Loucy (cell line): ENCODE measurements around the gene ANXA6.

Experiments
- CTCF ChIP-seq: fragments of 200-600 bp; sonication (generic); conservative IDR thresholded peaks from 2 replicates; pipeline ENCODE4 v1.5.1; 2014; ENCODE audit warnings: mild to moderate bottlenecking, antibody characterized with exemption, low read length
- EZH2phosphoT487 ChIP-seq: fragments of 200-600 bp; IDR thresholded peaks from 2 replicates; pipeline ENCODE4 v1.6.1; 2018; ENCODE audit warnings: antibody characterized with exemption, mild to moderate bottlenecking, moderate library complexity, borderline replicate concordance

GRCh38 chr5:151056379-151057325 lies 100.9 kb downstream of the ANXA6 start:
- no peak for TF ChIP-seq CTCF
- TF ChIP-seq EZH2phosphoT487 = no peak
